Activated naive CD4-positive, alpha-beta T cell treated with anti-CD3 and anti-CD28 coated beads, Interleukin-2, amount 10 ng/mL, durations not matched to agents 7 days and 5 days (primary cell): ENCODE data around the gene ZBED3.
"Not testable (repeated sequence)": the region's sequence is repeated elsewhere in the genome, so short reads cannot be mapped to it uniquely, and the experiment has no call there.

ENCODE experiments used
- CTCF ChIA-PET: fragments of 350-600 bp; sonication (Branson Sonifier 250); formaldehyde crosslinking; loops from one replicate; lab custom pipeline; 2021; ENCODE audit warnings: antibody characterized with exemption; lab: Charles Lee
- DNase-seq: peaks from one replicate; pipeline ENCODE4 v3.0.0-alpha.2; 2020
- H3K27ac Mint-ChIP-seq: one replicate; pipeline ENCODE4 v1.8.0; 2021; ENCODE audit warnings: mild to moderate bottlenecking, moderate library complexity, mixed read lengths
- H3K27me3 Mint-ChIP-seq: one replicate; pipeline ENCODE4 v1.8.0; 2021; ENCODE audit warnings: mild to moderate bottlenecking, mixed read lengths
- H3K36me3 Mint-ChIP-seq: one replicate; pipeline ENCODE4 v1.8.0; 2021; ENCODE audit warnings: mixed read lengths
- H3K4me1 Mint-ChIP-seq: one replicate; pipeline ENCODE4 v1.8.0; 2021; ENCODE audit warnings: mixed read lengths
- H3K4me3 Mint-ChIP-seq: one replicate; pipeline ENCODE4 v1.8.0; 2021; ENCODE audit warnings: mild to moderate bottlenecking, moderate library complexity, mixed read lengths
- H3K9me3 Mint-ChIP-seq: one replicate; pipeline ENCODE4 v1.8.0; 2021; ENCODE audit warnings: mixed read lengths

ZBED3 gene, protein sequence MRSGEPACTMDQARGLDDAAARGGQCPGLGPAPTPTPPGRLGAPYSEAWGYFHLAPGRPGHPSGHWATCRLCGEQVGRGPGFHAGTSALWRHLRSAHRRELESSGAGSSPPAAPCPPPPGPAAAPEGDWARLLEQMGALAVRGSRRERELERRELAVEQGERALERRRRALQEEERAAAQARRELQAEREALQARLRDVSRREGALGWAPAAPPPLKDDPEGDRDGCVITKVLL

GRCh38 chr5:77086689-77087483 is at the start of gene ZBED3:
TSS of gene ZBED3 (minus strand) at chr5:77087285. CDS start at chr5:77077878, 9,407 bp downstream.
- DNase-seq: peak; percentile 69
- H3K36me3 Mint-ChIP-seq: no peaks in the 10 kb centered on the region
- H3K27ac Mint-ChIP-seq: peak within 1 kb of the TSS; percentile 20
- peaks cover 13% of the 10 kb centered on the region for H3K4me1 Mint-ChIP-seq
- peaks cover 16% of the 10 kb centered on the region for H3K27me3 Mint-ChIP-seq
- peak within 1 kb of the TSS; percentile 84 for H3K4me3 Mint-ChIP-seq
- no peaks in the 10 kb centered on the region for H3K9me3 Mint-ChIP-seq
- CTCF ChIA-PET: interaction anchor here (2.9 kb wide), 1 partner anchor 9 kb away, joined by 23 read pairs; no protein-coding TSS in a partner anchor

- Mint-ChIP-seq H3K4me1 (peaks cover 6% of the 10 kb centered on the region), H3K27me3 (peaks cover 8% of the 10 kb centered on the region), H3K4me3 (no peak overlapping the region), H3K36me3 (no peaks in the 10 kb centered on the region), H3K9me3 (no peaks in the 10 kb centered on the region), H3K27ac (no peak overlapping the region)
- CTCF ChIA-PET: no interaction called here
- DNase-seq: no peak
Measured at GRCh38 chr5:77133061-77133758, 46.1 kb upstream of the ZBED3 start.

DNA sequence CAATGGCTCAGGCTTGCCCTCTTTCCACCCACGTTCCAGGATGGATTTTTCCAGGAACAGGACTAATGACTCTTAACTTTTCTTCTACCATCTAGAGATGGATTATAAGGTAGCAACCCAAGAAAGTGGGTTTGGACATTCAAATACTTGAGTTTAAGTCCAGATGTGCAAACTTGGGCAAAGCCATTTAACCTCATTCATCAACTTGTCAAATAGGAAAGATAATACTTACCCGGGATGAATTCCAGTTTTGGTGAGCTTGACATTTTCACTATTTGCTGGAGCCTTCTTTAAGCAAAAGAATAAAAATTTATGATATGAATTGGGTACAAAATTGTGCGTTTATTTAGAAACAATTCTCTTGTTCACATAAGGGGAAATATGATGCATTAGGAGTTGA is 44.3 kb upstream of the ZBED3 start:
- Mint-ChIP-seq H3K36me3 (no peaks in the 10 kb centered on the region), H3K9me3 (no peaks in the 10 kb centered on the region), H3K27ac (no peak overlapping the region), H3K27me3 (no peaks in the 10 kb centered on the region), H3K4me3 (no peak overlapping the region), H3K4me1 (peaks cover 6% of the 10 kb centered on the region)
- CTCF ChIA-PET: no interaction called here
- no peak for DNase-seq

DNA sequence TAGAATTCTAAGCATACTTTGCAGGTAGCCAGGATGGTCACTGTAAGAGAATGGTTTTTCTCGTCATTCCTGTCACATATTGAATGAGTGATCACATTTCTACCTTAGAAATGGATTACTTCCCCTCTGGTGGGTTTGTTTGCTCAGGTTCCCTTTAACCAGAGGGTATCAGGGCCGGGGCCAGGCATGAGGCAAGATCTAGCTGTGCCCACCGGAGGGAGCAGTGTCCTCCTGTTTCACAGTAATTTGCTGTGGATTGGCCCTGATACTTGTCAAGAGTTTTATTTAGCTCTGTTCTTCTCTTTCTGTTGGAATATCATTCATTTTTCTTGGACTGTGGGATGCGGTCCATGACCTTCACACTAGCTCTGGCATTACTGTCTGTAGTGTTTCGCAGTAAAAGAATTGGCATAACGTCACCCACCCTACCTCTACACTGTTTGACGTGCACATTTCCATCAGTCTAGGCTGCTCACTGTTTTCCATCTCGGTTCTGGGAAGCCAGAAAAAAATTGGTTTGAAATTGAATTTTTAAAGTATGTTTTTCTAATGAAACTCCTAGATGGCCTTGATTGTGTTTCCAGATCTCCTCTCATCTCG is 42.4 kb upstream of the ZBED3 start:
- Mint-ChIP-seq H3K27me3 (no peaks in the 10 kb centered on the region), H3K9me3 (no peaks in the 10 kb centered on the region), H3K4me3 (no peak overlapping the region), H3K4me1 (no peaks in the 10 kb centered on the region), H3K27ac (no peak overlapping the region), H3K36me3 (no peaks in the 10 kb centered on the region)
- CTCF ChIA-PET: interaction anchor here (2.0 to 2.3 kb wide), 2 partner anchors 308 to 363 kb away, joined by 8 to 9 read pairs; partner anchors contain the start of gene WDR41
- peak; percentile 53 for DNase-seq

- no peaks in the 10 kb centered on the region for H3K9me3 Mint-ChIP-seq
- CTCF ChIA-PET: interaction anchor here (2.0 to 2.3 kb wide), 2 partner anchors 309 to 364 kb away, joined by 8 to 9 read pairs; partner anchors contain the start of gene WDR41
- H3K4me1 Mint-ChIP-seq: no peaks in the 10 kb centered on the region
- no peak overlapping the region for H3K27ac Mint-ChIP-seq
- H3K27me3 Mint-ChIP-seq: peaks cover 4% of the 10 kb centered on the region
- no peaks in the 10 kb centered on the region for H3K36me3 Mint-ChIP-seq
- DNase-seq: no peak
- no peak overlapping the region for H3K4me3 Mint-ChIP-seq
Measured at GRCh38 chr5:77128411-77129061, 41.5 kb upstream of the ZBED3 start.

DNA sequence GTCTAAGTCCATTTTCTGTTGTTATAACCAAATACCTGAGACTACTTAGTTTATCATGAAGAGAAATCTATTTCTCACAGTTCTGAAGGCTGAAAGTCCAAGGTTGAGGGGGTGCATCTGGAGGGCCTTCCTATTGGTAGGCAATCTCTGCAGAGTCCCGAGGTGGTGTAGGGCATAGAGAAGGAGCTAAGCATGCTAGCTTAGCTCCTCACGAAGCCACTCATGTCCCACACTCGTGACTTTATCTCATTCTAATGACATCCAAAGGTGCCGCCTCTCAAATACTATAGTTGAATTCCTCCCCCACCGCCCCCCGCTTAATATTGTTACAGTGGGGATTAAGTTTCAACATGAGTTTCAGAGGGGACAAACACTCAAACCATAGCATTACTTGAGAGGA is 36.0 kb upstream of the ZBED3 start:
- CTCF ChIA-PET: no interaction called here
- no peaks in the 10 kb centered on the region for H3K36me3 Mint-ChIP-seq
- no peak for DNase-seq
- H3K9me3 Mint-ChIP-seq: no peaks in the 10 kb centered on the region
- H3K27ac Mint-ChIP-seq: no peak overlapping the region
- no peaks in the 10 kb centered on the region for H3K4me1 Mint-ChIP-seq
- peaks cover 4% of the 10 kb centered on the region for H3K27me3 Mint-ChIP-seq
- H3K4me3 Mint-ChIP-seq: no peak overlapping the region

DNA sequence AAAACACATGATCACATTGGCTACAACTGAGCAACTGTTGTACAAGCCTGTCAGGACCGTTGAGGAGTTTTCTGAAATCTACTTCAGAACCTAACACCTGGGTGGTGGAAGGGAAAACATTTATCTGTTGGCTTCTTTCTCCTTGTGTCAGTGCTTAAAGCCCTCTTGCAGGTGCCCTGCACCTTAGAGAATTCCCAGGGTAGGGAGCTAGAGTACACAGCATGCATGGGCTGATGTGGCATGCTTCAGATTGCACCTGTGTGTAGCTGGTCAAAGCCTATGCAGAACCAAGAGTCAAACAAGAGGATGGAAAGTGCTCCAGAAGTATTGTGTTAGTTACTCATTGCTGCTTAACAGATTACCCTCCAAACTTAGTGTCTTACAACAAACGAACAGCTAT is 33.6 kb upstream of the ZBED3 start:
- no peaks in the 10 kb centered on the region for H3K4me1 Mint-ChIP-seq
- H3K36me3 Mint-ChIP-seq: no peaks in the 10 kb centered on the region
- H3K27ac Mint-ChIP-seq: no peak overlapping the region
- CTCF ChIA-PET: no interaction called here
- H3K9me3 Mint-ChIP-seq: no peaks in the 10 kb centered on the region
- DNase-seq: no peak
- H3K4me3 Mint-ChIP-seq: no peak overlapping the region
- H3K27me3 Mint-ChIP-seq: peaks cover 8% of the 10 kb centered on the region

- no peak overlapping the region for H3K27ac Mint-ChIP-seq
- H3K4me3 Mint-ChIP-seq: no peak overlapping the region
- peaks cover 8% of the 10 kb centered on the region for H3K27me3 Mint-ChIP-seq
- CTCF ChIA-PET: no interaction called here
- no peaks in the 10 kb centered on the region for H3K9me3 Mint-ChIP-seq
- no peaks in the 10 kb centered on the region for H3K36me3 Mint-ChIP-seq
- no peaks in the 10 kb centered on the region for H3K4me1 Mint-ChIP-seq
- DNase-seq: no peak
Measured at GRCh38 chr5:77120086-77120485, 33.0 kb upstream of the ZBED3 start.

- DNase-seq: no peak
- H3K9me3 Mint-ChIP-seq: peaks cover 2% of the 10 kb centered on the region
- peaks cover 5% of the 10 kb centered on the region for H3K27me3 Mint-ChIP-seq
- H3K4me3 Mint-ChIP-seq: no peak overlapping the region
- no peaks in the 10 kb centered on the region for H3K36me3 Mint-ChIP-seq
- no peak overlapping the region for H3K27ac Mint-ChIP-seq
- CTCF ChIA-PET: no interaction called here
- no peaks in the 10 kb centered on the region for H3K4me1 Mint-ChIP-seq
Measured at GRCh38 chr5:77117161-77117560, 30.1 kb upstream of the ZBED3 start.

GRCh38 chr5:77107035-77107434 is 19.9 kb upstream of the ZBED3 start:
- H3K4me1 Mint-ChIP-seq, DNase-seq, H3K36me3 Mint-ChIP-seq, H3K27ac Mint-ChIP-seq, CTCF ChIA-PET, H3K9me3 Mint-ChIP-seq, H3K27me3 Mint-ChIP-seq, H3K4me3 Mint-ChIP-seq: not testable (repeated sequence)

GRCh38 chr5:77104813-77105212 is 17.7 kb upstream of the ZBED3 start:
- CTCF ChIA-PET: no interaction called here
- no peaks in the 10 kb centered on the region for H3K4me1 Mint-ChIP-seq

DNA sequence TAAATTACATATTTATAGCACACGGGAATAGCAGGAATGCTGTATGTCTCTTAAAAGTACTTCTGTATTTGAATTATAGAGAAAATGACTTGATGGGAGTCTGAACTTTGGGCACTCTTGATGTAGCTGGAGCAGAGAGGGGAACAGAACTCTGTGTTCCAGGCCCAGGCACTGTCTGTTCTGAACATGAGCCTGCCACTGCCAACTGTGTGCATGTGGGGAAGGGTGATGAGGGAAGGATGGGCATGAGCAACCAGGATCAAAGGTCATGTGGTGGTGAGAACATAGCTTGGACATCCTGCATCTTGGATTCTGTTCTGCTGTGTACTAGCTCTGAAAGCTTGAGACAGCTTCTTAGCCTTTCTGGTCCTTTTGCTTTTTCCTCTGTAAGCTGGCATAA is 16.4 kb upstream of the ZBED3 start:
- CTCF ChIA-PET: interaction anchor here (0.6 kb wide), 1 partner anchor 743 kb away, joined by 3 read pairs; no protein-coding TSS in a partner anchor
- H3K27ac Mint-ChIP-seq: no peak overlapping the region
- no peak overlapping the region for H3K4me3 Mint-ChIP-seq
- peaks cover 5% of the 10 kb centered on the region for H3K27me3 Mint-ChIP-seq
- no peaks in the 10 kb centered on the region for H3K4me1 Mint-ChIP-seq
- no peaks in the 10 kb centered on the region for H3K9me3 Mint-ChIP-seq
- no peak for DNase-seq
- H3K36me3 Mint-ChIP-seq: no peaks in the 10 kb centered on the region

More at GRCh38 chr5:77104813-77105212, 17.7 kb upstream of the ZBED3 start:
- peaks cover 3% of the 10 kb centered on the region for H3K27me3 Mint-ChIP-seq
- no peaks in the 10 kb centered on the region for H3K36me3 Mint-ChIP-seq
- no peak for DNase-seq
- no peak overlapping the region for H3K27ac Mint-ChIP-seq
- H3K9me3 Mint-ChIP-seq: no peaks in the 10 kb centered on the region
- H3K4me3 Mint-ChIP-seq: no peak overlapping the region

- CTCF ChIA-PET: interaction anchor here (2.4 kb wide), 1 partner anchor 25 kb away, joined by 8 read pairs; no protein-coding TSS in a partner anchor
- H3K4me3 Mint-ChIP-seq: no peak overlapping the region
- DNase-seq: no peak
- no peaks in the 10 kb centered on the region for H3K9me3 Mint-ChIP-seq
- H3K36me3 Mint-ChIP-seq: no peaks in the 10 kb centered on the region
- H3K27ac Mint-ChIP-seq: no peak overlapping the region
- H3K27me3 Mint-ChIP-seq: peaks cover 6% of the 10 kb centered on the region
- no peaks in the 10 kb centered on the region for H3K4me1 Mint-ChIP-seq
Measured at GRCh38 chr5:77102549-77102948, 15.5 kb upstream of the ZBED3 start.
